GM18867 (cell line): ENCODE measurements around the gene SETD4.
"Not testable (repeated sequence)": the region's sequence is repeated elsewhere in the genome, so short reads cannot be mapped to it uniquely, and the experiment has no call there.

Experiments used
- ATAC-seq: cut with Tn5 transposase; IDR thresholded peaks from one replicate; pipeline ENCODE4 v1.9.1; 2021; ENCODE audit warnings: mild to moderate bottlenecking, moderate library complexity; ENCODE audit not compliant: unreplicated experiment

SETD4 gene

DNA sequence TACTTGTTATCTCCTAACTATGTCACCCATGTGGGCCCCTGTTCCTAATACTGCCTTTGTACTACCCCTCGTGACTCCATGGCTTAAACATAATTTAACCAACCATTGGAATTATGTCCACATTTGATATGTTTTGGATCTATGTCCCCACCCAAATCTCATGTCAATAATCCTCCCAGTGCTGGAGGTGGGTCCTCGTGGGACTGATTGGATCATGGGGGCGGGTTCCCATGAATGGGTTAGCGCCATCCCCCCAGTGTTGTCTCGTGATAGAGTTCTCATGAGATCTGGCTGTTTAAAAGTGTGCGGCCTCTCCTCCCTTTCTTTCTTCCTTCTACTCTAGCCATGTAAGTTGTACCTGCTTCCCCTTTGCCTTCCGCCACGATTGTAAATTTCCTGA, 19.3 kb upstream of the SETD4 start:
- no peak for ATAC-seq

DNA sequence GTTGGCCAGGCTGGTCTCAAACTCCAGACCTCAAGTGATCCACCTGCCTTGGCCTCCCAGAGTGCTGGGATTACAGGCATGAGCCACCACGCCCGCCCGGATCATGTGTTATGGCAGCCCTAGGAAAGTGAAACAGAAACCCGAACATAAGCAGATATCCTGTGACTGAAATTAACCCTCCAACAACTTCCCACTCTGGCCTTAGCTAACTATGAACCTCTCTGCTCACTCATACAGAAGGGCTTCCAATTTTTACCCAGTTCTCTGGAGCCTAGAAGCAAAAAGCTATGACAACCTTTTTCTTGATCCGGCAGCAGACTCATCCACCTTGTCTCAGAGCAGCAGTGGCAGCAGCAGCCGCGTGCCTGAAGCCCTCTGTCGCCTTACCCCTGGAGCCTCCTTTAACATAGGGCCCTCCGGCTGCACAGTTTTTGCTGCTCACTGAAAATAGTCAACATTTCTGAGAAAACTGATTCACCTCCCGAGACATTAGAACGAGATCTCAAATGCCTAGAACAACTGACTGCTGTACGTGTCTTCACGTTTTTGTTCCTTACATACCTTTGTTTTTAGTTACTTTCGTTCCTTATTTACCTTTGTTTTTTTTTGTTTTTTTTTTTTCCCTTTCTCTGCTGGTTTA, 18.8 kb upstream of the SETD4 start:
- ATAC-seq = peak; percentile 58

DNA sequence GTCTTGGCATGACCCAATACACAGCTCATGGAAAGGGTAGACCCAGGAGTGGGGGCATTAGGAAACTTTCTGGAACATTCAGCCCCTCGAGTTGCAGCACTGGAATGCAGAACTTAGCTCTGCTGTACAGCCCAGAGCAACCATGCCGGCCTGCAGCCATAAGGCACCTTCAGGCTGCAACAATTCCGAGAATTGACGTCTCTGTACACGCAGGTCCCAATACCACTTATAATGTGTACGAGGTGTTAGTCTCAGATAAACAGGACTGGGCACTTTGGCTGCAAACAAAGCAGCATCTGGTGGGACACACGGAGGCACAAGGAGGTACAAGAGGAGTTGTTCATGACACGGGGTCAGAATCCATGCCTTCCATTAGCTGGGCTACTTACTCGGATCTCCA, 17.4 kb upstream of the SETD4 start:
- no peak for ATAC-seq

DNA sequence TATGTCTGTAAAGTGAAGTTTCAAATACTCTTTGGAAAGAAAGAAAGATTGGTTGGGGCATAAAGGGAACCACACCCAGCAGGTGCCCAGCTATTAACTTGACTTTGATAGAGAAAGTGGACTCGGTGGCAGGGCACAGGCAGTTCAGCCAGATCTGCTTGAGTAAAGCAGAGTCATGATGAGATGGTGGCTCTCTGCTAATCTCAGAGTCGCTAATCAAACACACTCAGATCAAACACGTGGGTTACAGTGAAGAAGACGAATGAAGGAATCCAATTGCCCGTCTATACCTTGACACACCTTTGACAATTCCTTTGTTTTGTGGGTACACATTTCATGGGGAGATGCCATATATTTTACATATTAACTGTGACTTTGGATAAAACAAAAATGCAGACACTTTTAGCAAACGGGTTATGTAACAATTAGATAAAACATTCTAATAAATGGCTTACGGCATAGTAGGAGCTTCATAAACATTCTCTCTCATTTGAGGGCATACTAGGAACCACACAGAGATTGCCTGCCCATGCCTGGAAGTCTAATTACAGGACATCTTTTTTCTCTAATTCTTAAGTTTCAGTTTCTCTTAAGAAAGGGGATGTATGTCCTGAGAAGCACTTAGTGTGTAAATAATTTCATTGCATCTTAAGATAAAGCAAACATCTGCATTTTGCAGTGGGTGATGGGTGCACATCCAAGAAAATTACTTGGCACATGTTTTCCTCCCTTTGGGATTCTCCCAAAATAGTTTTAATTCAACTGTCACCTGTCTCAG, 16.7 kb upstream of the SETD4 start:
- no peak for ATAC-seq

DNA sequence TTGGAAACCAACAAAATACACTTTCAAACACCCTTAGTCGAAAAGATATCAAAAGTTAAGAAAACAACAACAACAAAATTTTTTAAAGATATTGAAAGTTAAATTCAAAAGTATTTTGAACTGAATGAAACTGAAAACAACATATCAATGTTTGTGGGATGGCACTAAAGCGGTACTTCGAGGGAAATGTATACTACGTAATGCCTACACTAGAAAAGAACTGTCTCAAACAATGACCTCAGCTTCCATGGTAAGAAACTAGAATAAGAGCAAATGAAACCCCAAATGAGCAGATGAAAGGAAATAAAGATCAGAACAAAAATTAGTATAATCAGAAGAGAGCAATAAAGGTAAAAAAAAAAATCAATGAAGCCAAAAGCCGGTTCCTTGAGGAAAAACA, 15.6 kb upstream of the SETD4 start:
- ATAC-seq = no peak

DNA sequence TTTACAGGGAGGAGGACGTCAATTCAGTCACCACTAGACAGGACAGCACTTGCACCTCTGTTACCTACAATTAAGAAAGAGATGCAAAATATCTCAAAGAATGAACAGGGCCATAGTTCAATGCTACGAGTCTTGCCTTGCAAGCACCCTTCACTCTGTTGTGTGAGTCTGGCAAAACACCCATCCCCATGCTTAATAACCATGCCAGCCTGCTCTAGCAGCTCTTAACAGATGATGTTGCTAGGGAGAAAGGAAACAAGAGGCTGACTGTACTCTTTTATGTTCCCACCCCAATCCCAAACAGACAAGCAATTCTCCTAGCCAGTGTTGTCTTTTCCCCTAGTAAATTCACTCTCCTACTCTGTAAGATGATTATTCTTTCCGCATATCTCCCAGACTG, 14.8 kb upstream of the SETD4 start:
- ATAC-seq = no peak

DNA sequence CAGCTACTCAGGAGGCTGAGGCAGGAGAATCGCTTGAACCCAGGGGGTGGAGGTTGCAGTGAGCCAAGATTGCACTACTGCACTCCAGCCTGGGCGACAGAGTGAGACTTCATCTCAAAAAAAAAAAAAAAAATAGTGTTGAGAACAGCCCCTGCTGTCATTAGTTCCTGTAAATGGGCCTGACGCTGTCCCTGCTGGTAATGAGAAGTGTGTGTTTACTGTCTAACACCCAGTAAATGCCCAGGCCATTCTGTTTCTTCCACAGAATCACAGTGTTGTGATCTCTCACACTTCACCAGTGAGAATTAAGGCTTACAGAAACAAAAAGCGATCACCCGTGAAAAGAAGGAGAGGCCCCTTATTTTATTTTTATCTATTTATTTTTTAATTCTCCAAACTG, 13.6 kb upstream of the SETD4 start:
- not testable (repeated sequence) for ATAC-seq

DNA sequence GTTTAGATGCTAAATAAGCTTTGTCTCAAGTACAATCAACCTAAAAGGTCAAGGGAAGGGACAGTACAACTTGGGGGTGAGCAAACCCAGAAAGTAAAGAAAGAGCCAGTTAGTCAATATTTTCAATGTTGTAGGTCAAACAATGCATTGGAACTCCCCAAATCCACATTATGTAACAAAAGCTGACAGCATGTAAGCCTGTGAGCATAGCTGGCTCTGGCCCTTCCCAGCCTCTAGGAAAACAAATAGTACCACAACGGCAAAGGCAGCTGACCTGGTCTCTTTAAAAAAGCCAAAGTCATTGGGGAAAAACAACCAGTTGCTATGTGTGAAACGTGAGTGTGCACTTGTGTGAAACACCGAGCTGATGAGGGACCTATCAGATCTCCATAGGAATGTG, 12.9 kb upstream of the SETD4 start:
- ATAC-seq = no peak

DNA sequence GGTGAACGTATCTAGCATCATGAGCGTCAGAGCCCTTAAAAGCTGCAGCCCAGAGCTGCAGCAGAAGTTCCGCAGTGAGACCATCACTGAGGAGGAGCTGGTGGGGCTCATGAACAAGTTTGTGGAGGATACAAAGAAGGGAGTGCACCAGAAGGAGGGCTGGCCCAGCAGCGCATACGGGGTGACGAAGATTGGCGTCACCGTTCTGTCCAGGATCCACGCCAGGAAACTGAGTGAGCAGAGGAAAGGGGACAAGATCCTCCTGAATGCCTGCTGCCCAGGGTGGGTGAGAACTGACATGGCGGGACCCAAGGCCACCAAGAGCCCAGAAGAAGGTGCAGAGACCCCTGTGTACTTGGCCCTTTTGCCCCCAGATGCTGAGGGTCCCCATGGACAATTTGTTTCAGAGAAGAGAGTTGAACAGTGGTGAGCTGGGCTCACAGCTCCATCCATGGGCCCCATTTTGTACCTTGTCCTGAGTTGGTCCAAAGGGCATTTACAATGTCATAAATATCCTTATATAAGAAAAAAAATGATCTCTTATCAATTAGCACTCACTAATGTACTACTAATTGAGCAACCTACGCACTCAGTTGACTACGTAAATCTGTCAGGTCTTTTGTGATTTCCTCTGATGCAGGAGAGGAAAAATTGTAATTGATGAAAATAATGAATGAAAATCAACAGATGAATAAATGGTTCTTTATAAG, 12.3 kb upstream of the SETD4 start:
- no peak for ATAC-seq

DNA sequence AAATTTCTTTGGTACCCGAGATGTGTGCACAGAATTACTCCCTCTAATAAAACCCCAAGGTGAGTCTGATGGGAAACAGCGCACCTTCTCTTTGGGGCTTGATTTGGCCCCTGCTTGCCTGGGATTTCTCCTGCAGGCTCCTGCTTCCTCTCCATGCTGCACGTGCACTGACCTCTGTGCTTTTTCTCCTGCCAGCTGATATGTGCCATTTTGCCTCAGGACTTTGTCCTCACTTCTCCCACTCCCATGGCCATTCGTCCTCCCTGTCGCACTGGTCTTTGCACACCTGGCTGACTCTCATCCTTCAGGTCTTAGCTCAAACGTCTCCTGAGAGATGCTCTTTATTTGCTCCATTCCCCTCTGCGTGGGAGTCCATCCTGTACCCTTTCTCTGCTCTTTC, 10.7 kb upstream of the SETD4 start:
- no peak for ATAC-seq

DNA sequence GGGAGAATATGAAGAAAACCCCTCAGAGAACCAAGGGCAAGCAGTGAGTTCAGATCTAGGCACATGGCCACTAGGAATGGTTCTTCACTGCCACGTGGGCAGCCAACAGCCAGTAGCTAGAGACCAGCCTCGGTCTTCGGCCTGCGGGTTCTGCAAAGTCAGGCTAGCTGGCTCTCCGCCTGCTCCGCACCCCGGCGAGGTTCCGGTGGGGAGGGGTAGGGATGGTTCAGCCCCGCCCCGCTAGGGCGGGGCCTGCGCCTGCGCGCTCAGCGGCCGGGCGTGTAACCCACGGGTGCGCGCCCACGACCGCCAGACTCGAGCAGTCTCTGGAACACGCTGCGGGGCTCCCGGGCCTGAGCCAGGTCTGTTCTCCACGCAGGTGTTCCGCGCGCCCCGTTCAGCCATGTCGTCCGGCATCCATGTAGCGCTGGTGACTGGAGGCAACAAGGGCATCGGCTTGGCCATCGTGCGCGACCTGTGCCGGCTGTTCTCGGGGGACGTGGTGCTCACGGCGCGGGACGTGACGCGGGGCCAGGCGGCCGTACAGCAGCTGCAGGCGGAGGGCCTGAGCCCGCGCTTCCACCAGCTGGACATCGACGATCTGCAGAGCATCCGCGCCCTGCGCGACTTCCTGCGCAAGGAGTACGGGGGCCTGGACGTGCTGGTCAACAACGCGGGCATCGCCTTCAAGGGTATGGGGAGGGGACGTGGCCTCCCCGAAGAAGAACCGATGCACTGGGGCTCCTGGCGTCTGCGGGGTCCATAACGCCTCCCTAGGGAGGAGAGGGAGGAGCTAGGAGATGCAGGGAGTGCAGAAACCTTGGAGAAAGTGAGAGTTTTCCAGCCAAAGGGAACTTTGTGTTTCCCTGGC, 9.6 kb upstream of the SETD4 start, which contains the start of gene CBR1:
CBR1 (plus strand) TSS at position 312 of the 871 bp plus-strand sequence; CDS start at position 404, 92 bp downstream.
- ATAC-seq = peak; percentile 96

DNA sequence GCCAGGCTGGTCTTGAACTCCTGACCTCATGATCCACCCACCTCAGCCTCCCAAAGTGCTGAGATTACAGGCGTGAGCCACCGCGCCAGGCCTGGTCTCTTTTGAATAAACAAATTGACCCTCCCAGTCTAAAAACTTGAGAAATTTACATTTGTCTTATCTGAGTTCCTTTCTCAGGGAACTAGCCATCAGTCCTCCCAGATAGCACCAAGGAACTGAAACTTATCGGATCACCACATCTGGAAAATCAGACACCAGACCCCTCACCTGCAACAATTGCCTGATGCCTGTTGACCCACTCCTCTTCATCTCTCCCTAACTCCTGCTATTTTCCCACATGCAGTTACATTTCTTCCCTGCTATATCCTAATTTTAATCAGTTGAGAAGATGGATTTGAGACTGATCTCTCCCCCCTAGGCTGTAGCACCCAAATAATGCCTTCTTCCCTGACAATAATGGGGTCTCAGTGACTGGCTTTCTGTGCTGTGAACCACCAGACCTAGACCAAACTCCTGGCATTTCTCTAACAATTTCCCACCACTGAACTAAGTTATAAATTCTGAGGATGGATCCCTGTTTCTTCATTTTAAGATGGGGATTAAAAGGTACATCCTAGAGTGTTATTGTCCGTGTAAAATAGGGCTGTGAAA, 8.5 kb upstream of the SETD4 start:
- no peak for ATAC-seq

DNA sequence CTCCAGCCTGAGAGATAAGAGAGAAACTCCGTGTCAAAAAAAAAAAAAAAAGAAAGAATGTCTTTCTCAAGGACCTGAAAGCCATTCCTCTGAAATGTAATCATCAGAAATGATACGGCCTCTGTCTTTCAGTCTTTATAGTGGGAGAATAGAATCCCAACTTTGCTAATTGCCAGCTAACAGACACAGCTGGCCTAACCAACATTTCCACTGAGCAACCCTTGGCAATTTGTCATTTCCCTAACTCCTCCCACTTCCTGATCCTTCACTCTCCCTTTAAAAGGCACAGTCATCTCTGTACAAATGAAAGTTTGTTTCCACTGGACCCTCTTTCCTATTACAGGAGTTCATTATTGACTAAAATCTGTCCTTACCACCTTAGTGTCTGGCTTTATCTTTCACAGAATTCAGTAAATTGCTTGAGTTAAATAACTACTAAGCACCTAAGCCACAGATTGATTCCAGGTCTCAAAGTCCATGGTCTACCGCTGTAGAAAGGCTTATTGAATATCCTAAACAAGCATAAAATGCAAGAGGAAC, 5.2 kb upstream of the SETD4 start:
- ATAC-seq = no peak

DNA sequence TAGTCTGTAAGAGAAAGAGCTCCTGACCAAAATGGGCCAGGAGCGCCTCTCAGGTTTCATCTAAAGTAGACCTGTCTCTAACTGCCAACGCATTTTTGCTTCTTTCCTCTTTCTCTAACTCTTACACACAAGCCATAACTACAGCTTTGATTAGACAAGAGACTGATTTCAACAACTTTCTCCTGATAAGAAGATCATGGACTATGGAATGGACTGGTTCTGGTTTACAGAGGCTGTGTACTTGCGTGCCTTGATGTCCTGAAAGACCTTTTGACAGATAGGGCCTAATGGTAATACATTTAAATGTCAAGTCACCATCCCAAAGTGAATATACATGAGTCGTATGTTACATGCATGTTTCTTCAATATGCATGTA, 3.7 kb upstream of the SETD4 start:
- ATAC-seq = no peak

DNA sequence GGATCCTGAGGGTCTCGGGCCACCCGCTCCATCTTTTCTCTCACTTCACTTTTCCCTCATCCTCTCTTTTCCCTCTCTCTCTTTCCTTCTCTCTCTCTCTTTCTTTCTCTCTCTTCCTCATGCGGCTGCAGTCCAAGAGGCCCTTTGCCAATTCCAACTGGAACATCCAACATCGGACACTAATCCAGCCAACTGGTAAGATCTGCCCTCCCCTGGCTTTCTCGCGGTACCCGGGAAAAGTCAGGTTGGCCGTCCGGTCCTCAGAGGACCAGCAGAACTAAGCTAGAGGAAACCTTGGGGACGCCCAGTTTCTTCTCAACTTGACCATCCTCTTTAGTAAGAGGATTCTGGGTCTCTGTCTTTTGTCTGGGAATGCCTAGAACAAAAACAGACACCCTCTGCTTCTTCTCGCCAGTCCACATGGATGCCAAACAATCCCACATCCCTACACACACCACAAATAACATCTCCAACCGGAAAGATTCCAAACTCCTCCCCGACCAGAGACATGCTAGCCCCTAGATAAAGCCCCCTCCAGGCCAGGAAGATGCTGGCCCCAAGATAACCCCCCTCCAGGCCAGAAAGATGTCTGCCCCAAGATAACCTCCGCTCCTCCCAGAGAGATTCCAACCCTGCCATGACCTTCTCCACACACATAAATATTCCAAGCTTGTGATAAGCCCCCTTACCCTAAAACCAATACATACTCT, 3.2 kb upstream of the SETD4 start:
- no peak for ATAC-seq

DNA sequence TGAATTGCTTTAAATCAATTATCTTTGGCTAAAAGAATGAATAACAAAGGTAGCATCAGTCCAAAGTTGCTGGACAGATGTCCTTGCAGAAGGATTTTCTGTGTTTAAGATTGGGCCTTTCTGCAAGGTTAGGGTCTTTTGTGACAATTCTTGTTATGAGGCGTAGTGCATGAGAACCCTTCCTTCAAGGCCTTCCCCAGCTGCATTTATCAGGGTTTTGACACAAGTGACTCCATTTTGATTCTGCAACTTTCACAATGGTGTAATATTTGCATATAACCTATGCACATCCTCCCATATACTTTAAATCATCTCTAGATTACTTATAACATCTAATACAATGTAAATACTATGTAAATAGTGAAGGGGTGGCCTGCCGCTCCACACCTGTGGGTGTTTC, 1.1 kb upstream of the SETD4 start:
- ATAC-seq = no peak

DNA sequence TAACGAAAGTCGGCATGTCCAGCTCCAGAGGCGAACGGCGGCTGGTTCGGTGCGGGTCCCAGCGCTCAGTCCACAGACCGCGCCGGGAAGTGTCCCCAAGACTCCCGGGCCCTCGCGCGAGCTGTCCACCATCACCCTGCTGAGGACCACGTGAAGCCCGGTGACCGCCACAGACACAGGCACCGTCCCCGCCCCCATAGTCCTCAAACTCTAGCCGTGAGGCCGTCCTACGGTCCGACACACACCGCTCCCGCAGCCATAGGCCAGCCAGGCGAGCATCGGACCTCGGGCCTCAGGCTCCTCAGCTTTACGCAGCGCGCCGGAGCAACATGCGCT, 535 bp downstream of the SETD4 start:
- peak; percentile 45 for ATAC-seq

DNA sequence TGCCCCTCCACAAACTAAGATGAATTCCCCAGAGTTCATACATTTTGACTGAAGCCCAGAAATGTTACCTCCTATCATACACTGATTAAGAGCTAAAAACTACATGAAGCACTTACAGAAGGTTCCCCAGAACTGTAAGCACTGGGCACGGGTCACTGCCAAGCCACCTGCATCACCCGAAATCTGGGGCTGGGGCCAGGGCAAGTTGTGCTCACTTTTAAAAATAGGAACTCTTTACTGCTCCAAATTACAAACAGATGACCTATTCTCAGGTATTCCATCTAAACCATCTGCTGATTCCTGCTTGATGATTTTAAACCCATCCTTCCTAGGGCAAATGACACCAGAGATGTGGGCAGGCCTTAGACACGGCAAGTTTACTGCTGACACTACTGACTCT, 4.8 kb downstream of the SETD4 start:
- ATAC-seq = no peak

DNA sequence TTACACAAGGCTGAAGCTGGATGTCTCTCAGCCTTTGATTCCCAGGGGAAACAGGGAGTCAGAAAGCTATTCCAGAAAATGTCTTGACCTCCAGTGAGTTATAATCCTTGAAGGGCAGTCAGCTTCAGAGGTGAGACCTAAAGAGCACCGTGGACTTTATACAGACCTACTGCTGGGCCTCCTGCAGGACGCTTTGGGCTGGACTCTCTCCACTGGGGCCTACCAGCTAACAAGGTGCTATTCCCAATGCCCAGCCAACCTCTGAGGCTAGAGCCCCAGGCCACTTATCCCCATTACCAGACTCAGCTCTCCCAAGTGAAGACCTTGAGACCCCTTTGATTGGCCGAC, 6.6 kb downstream of the SETD4 start:
- no peak for ATAC-seq
